ENCODE data around the gene DHRS2.

- TF ChIP-seq EZH2 (IDR thresholded peaks at IDR 0.05; ENCODE audit: insufficient read depth, poor library complexity, severe bottlenecking) = no peak
- no peak for TF ChIP-seq EZH2phosphoT487 (IDR thresholded peaks at IDR 0.05; ENCODE audit: insufficient read depth, low read depth)
Observed at GRCh38 chr14:23615856-23616255, 20.3 kb upstream of the DHRS2 start.

All from GM23248 (cell line).